WTC11 (cell line): ENCODE data around the gene SNX25. TPM values are rescaled to one million over a fixed set of nuclear protein-coding genes. Genes with fewer than 3 reads are reported as not detected.

Source experiments
- ATAC-seq: fragments of 200-7000 bp; cut with Tn5 transposase; 2 replicates; pipeline ENCODE4 v1.10.0; 2021; ENCODE audit warnings: mild to moderate bottlenecking, moderate library complexity
- CTCF ChIA-PET: fragments of 300-600 bp; sonication (Branson Sonifier 250); formaldehyde crosslinking; loops from one replicate; lab custom pipeline; 2021; ENCODE audit warnings: antibody characterized with exemption; lab: Charles Lee
- POLR2A ChIA-PET: fragments of 350-600 bp; sonication (Branson Sonifier 250); formaldehyde crosslinking; loops from one replicate; lab custom pipeline; 2021; ENCODE audit warnings: antibody characterized with exemption; lab: Charles Lee
- DNase-seq: peaks from one replicate; pipeline ENCODE4 v3.0.0; 2021; ENCODE audit warnings: low spot score
- H3K27ac Mint-ChIP-seq: 2 replicates; pipeline ENCODE4 v1.8.0; 2021; ENCODE audit warnings: mixed read lengths
- H3K27me3 Mint-ChIP-seq: 2 replicates; pipeline ENCODE4 v1.8.0; 2021; ENCODE audit warnings: low read depth, mild to moderate bottlenecking, moderate library complexity, mixed read lengths
- H3K36me3 Mint-ChIP-seq: 2 replicates; pipeline ENCODE4 v1.8.0; 2021; ENCODE audit warnings: mixed read lengths
- H3K4me1 Mint-ChIP-seq: 2 replicates; pipeline ENCODE4 v1.8.0; 2022; ENCODE audit warnings: mixed read lengths
- H3K4me3 Mint-ChIP-seq: 2 replicates; pipeline ENCODE4 v1.8.0; 2021; ENCODE audit warnings: mild to moderate bottlenecking, moderate library complexity, mixed read lengths
- H3K9me3 Mint-ChIP-seq: 2 replicates; pipeline ENCODE4 v1.8.0; 2021; ENCODE audit warnings: mixed read lengths
- ATF1 ChIP-seq: sonication (generic); formaldehyde crosslinking; IDR thresholded peaks from 2 replicates; pipeline ENCODE4 v1.8.1; 2023; ENCODE audit warnings: mild to moderate bottlenecking, moderate library complexity, missing genetic modification reagents
- CREM ChIP-seq: sonication (generic); formaldehyde crosslinking; IDR thresholded peaks from 2 replicates; pipeline ENCODE4 v1.8.1; 2022; ENCODE audit warnings: mild to moderate bottlenecking, missing genetic modification reagents, moderate library complexity
- E2F4 ChIP-seq: sonication (generic); formaldehyde crosslinking; IDR thresholded peaks from 2 replicates; pipeline ENCODE4 v1.8.1; 2022; ENCODE audit warnings: low read depth, mild to moderate bottlenecking, moderate library complexity, missing genetic modification reagents, borderline replicate concordance
- ELF4 ChIP-seq: sonication (generic); formaldehyde crosslinking; IDR thresholded peaks from 2 replicates; pipeline ENCODE4 v1.8.1; 2022; ENCODE audit warnings: low read depth, mild to moderate bottlenecking, moderate library complexity, missing genetic modification reagents
- FOXJ3 ChIP-seq: sonication (generic); formaldehyde crosslinking; IDR thresholded peaks from 2 replicates; pipeline ENCODE4 v1.9.0; 2021; ENCODE audit warnings: missing genetic modification reagents, mild to moderate bottlenecking, borderline replicate concordance
- FOXP1 ChIP-seq: sonication (generic); formaldehyde crosslinking; IDR thresholded peaks from 2 replicates; pipeline ENCODE4 v1.8.0; 2022; ENCODE audit warnings: missing genetic modification reagents, mild to moderate bottlenecking, moderate library complexity, borderline replicate concordance
- GABPB1 ChIP-seq: sonication (generic); formaldehyde crosslinking; IDR thresholded peaks from 2 replicates; pipeline ENCODE4 v1.8.1; 2023; ENCODE audit warnings: mild to moderate bottlenecking, missing genetic modification reagents
- GRHL2 ChIP-seq: fragments of 250-450 bp; sonication (Bioruptor Pico); IDR thresholded peaks from 2 replicates; pipeline ENCODE4 v1.8.0; 2022; ENCODE audit warnings: mild to moderate bottlenecking, moderate library complexity; ENCODE audit not compliant: insufficient replicate concordance, severe bottlenecking
- IRF2 ChIP-seq: sonication (generic); formaldehyde crosslinking; IDR thresholded peaks from 2 replicates; pipeline ENCODE4 v1.8.0; 2022; ENCODE audit warnings: low read depth, missing genetic modification reagents, borderline replicate concordance
- JAZF1 ChIP-seq: fragments of 250-450 bp; sonication (Bioruptor Pico); IDR thresholded peaks from 2 replicates; pipeline ENCODE4 v1.9.0; 2021; ENCODE audit warnings: moderate library complexity, mild to moderate bottlenecking, inconsistent platforms
- NFYB ChIP-seq: sonication (generic); formaldehyde crosslinking; conservative IDR thresholded peaks from 2 replicates; pipeline ENCODE4 v1.8.0; 2022; ENCODE audit warnings: low read depth, missing genetic modification reagents
- NR3C1 ChIP-seq: sonication (generic); formaldehyde crosslinking; conservative IDR thresholded peaks from 2 replicates; pipeline ENCODE4 v1.8.1; 2023; ENCODE audit warnings: low read depth, mild to moderate bottlenecking, missing genetic modification reagents
- SMAD4 ChIP-seq: sonication (generic); formaldehyde crosslinking; IDR thresholded peaks from 2 replicates; pipeline ENCODE4 v1.8.0; 2022; ENCODE audit warnings: mild to moderate bottlenecking, missing genetic modification reagents
- ZNF232 ChIP-seq: sonication (generic); formaldehyde crosslinking; IDR thresholded peaks from 2 replicates; pipeline ENCODE4 v1.8.0; 2022; ENCODE audit warnings: mild to moderate bottlenecking, missing genetic modification reagents
- ZNF263 ChIP-seq: sonication (generic); formaldehyde crosslinking; IDR thresholded peaks from 2 replicates; pipeline ENCODE4 v1.8.1; 2022; ENCODE audit warnings: low read depth, mild to moderate bottlenecking, moderate library complexity, missing genetic modification reagents
- ZNF281 ChIP-seq: sonication (generic); formaldehyde crosslinking; IDR thresholded peaks from 2 replicates; pipeline ENCODE4 v1.8.0; 2023; ENCODE audit warnings: mild to moderate bottlenecking, missing genetic modification reagents
- ZNF317 ChIP-seq: sonication (generic); formaldehyde crosslinking; IDR thresholded peaks from 2 replicates; pipeline ENCODE4 v1.8.1; 2023; ENCODE audit warnings: low read depth, mild to moderate bottlenecking, moderate library complexity, missing genetic modification reagents, borderline replicate concordance
- ZNF416 ChIP-seq: fragments of 250-450 bp; sonication (Bioruptor Pico); IDR thresholded peaks from 2 replicates; pipeline ENCODE4 v1.9.0; 2021; ENCODE audit warnings: mild to moderate bottlenecking, inconsistent platforms
- ZNF423 ChIP-seq: fragments of 250-450 bp; sonication (Bioruptor Pico); IDR thresholded peaks from 2 replicates; pipeline ENCODE4 v2.1.2; 2022; ENCODE audit warnings: mild to moderate bottlenecking, moderate library complexity
- ZNF671 ChIP-seq: fragments of 250-450 bp; sonication (Bioruptor Pico); IDR thresholded peaks from 2 replicates; pipeline ENCODE4 v1.8.0; 2021; ENCODE audit warnings: mild to moderate bottlenecking
- total RNA-seq: library from RNA; stranded (reverse); gene quantifications from 3 replicates; pipeline ENCODE4 v1.2.3, GENCODE V29; 2021
- TF ChIP-seq, protein P1 (sequence below): sonication (generic); formaldehyde crosslinking; IDR thresholded peaks from 2 replicates; pipeline ENCODE4 v1.8.0; 2023; ENCODE audit warnings: missing genetic modification reagents, mild to moderate bottlenecking, borderline replicate concordance
- TF ChIP-seq, protein P2 (sequence below): sonication (generic); formaldehyde crosslinking; IDR thresholded peaks from 2 replicates; pipeline ENCODE4 v1.8.1; 2023; ENCODE audit warnings: mild to moderate bottlenecking, missing genetic modification reagents, moderate library complexity
- TF ChIP-seq, protein P3 (sequence below): sonication (generic); formaldehyde crosslinking; IDR thresholded peaks from 2 replicates; pipeline ENCODE4 v1.8.0; 2022; ENCODE audit warnings: mild to moderate bottlenecking, missing genetic modification reagents
- TF ChIP-seq, protein P4 (sequence below): fragments of 250-450 bp; sonication (Bioruptor Pico); IDR thresholded peaks from 2 replicates; pipeline ENCODE4 v1.9.0; 2021; ENCODE audit warnings: mild to moderate bottlenecking

The SNX25 gene
- total RNA-seq, 1 experiment from 2014 or later, result 16.9 TPM

DNA sequence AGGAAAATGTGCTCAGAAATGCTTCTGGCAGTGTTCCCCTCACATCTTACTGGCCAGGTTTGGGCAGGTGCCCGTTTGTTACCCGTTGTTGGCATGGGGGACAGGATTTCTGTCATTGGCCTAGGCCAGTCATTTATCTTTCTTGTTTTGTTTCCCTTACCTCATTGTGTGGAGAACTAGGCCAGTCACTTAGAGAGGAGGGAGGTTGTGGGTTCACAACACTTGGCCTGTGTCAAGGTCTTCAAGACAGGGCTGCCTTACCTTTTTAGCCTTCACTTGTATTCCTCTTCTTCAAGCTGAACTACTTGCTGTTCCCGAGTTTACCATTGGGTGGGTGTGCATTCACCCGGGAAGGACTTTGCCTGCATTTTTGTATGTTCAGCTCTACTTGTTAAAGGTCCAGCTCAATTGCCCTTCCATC, 17.7 kb downstream of the SNX25 start:
- Mint-ChIP-seq H3K36me3 (no peaks in the 10 kb centered on the region), H3K4me3 (no peak overlapping the region), H3K27me3 (no peaks in the 10 kb centered on the region), H3K4me1 (no peaks in the 10 kb centered on the region), H3K27ac (no peak overlapping the region), H3K9me3 (no peaks in the 10 kb centered on the region)
- ATAC-seq, result peak; percentile 72
- ChIA-PET POLR2A (no interaction called here), CTCF (interaction anchor here (1.0 to 1.4 kb wide), 3 partner anchors 10 to 230 kb away, joined by 3 to 6 read pairs (median 3); no protein-coding TSS in a partner anchor)
- no peak for DNase-seq
- no peak for TF ChIP-seq ELF4 (CRISPR knock-in tag)
- no peak for TF ChIP-seq SMAD4 (CRISPR knock-in tag)
- no peak for TF ChIP-seq ZNF232
- no peak for TF ChIP-seq FOXJ3 (CRISPR knock-in tag)
- TF ChIP-seq IRF2 (CRISPR knock-in tag), result no peak
- TF ChIP-seq, protein P1, sequence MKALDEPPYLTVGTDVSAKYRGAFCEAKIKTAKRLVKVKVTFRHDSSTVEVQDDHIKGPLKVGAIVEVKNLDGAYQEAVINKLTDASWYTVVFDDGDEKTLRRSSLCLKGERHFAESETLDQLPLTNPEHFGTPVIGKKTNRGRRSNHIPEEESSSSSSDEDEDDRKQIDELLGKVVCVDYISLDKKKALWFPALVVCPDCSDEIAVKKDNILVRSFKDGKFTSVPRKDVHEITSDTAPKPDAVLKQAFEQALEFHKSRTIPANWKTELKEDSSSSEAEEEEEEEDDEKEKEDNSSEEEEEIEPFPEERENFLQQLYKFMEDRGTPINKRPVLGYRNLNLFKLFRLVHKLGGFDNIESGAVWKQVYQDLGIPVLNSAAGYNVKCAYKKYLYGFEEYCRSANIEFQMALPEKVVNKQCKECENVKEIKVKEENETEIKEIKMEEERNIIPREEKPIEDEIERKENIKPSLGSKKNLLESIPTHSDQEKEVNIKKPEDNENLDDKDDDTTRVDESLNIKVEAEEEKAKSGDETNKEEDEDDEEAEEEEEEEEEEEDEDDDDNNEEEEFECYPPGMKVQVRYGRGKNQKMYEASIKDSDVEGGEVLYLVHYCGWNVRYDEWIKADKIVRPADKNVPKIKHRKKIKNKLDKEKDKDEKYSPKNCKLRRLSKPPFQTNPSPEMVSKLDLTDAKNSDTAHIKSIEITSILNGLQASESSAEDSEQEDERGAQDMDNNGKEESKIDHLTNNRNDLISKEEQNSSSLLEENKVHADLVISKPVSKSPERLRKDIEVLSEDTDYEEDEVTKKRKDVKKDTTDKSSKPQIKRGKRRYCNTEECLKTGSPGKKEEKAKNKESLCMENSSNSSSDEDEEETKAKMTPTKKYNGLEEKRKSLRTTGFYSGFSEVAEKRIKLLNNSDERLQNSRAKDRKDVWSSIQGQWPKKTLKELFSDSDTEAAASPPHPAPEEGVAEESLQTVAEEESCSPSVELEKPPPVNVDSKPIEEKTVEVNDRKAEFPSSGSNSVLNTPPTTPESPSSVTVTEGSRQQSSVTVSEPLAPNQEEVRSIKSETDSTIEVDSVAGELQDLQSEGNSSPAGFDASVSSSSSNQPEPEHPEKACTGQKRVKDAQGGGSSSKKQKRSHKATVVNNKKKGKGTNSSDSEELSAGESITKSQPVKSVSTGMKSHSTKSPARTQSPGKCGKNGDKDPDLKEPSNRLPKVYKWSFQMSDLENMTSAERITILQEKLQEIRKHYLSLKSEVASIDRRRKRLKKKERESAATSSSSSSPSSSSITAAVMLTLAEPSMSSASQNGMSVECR (CRISPR knock-in tag), result no peak
- TF ChIP-seq ZNF423 (CRISPR knock-in tag), result no peak
- TF ChIP-seq, all 79 proteins: peak for 0

DNA sequence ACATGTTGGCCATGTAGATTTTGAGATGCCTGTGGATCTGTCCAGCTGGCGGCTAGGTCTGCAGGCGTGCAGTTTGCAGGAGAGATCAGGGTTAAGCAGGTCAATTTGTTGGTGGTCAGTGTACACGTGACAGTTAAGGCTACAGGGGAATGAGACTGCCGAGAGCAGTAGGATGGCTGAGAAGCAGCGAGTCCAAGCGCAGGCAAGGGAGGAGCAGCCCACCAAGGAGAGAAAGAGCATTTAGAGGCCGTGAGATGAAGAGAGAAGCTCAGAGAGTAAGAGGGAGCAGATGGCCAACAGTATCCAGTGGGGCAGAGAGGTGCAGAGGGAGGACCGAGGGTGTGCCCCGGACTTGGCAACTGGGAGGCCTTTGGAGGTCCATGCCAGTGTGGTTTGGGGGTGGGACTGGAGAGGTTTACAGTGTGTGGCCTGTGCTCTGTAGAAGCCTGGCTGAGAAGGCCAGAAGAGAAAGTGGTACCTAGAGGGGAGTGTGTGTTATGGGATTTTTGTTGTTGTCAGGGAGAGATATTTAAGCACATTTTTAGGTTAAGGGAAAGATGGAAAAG, 18.4 kb downstream of the SNX25 start:
- ChIA-PET CTCF (interaction anchor here (1.0 to 1.4 kb wide), 3 partner anchors 11 to 229 kb away, joined by 3 to 6 read pairs (median 3); no protein-coding TSS in a partner anchor), POLR2A (no interaction called here)
- DNase-seq (no peak), ATAC-seq (no peak)
- no peaks in the 10 kb centered on the region for H3K4me1 Mint-ChIP-seq
- H3K27me3 Mint-ChIP-seq, result no peaks in the 10 kb centered on the region
- H3K27ac Mint-ChIP-seq, result no peak overlapping the region
- no peak overlapping the region for H3K4me3 Mint-ChIP-seq
- H3K36me3 Mint-ChIP-seq, result no peaks in the 10 kb centered on the region
- H3K9me3 Mint-ChIP-seq, result no peaks in the 10 kb centered on the region
- TF ChIP-seq GABPB1 (CRISPR knock-in tag) (no peak), E2F4 (CRISPR knock-in tag) (no peak), NFYB (CRISPR knock-in tag) (no peak), GRHL2 (CRISPR knock-in tag) (no peak), JAZF1 (CRISPR knock-in tag) (no peak), CREM (CRISPR knock-in tag) (no peak), ATF1 (CRISPR knock-in tag) (no peak), ZNF416 (CRISPR knock-in tag) (no peak), ZNF671 (CRISPR knock-in tag) (no peak), ZNF263 (CRISPR knock-in tag) (no peak), FOXP1 (no peak), ZNF317 (CRISPR knock-in tag) (no peak), ZNF281 (no peak), NR3C1 (no peak)
- TF ChIP-seq, protein P2, sequence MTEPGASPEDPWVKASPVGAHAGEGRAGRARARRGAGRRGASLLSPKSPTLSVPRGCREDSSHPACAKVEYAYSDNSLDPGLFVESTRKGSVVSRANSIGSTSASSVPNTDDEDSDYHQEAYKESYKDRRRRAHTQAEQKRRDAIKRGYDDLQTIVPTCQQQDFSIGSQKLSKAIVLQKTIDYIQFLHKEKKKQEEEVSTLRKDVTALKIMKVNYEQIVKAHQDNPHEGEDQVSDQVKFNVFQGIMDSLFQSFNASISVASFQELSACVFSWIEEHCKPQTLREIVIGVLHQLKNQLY, result no peak
- TF ChIP-seq, protein P3, sequence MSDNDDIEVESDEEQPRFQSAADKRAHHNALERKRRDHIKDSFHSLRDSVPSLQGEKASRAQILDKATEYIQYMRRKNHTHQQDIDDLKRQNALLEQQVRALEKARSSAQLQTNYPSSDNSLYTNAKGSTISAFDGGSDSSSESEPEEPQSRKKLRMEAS (CRISPR knock-in tag), result no peak
- TF ChIP-seq, protein P4, sequence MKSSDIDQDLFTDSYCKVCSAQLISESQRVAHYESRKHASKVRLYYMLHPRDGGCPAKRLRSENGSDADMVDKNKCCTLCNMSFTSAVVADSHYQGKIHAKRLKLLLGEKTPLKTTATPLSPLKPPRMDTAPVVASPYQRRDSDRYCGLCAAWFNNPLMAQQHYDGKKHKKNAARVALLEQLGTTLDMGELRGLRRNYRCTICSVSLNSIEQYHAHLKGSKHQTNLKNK (CRISPR knock-in tag), result no peak
